Type B pancreatic cell (in vitro differentiated cells): ENCODE results near the gene CD34. TPM values are rescaled to one million over a fixed set of nuclear protein-coding genes. Genes with fewer than 3 reads are reported as not detected.

Source experiments
- DNase-seq: peaks from one replicate; pipeline ENCODE4 v3.0.0; 2021; ENCODE audit warnings: mixed read lengths; ENCODE audit not compliant: unreplicated experiment; ENCODE audit errors: extremely low spot score
- H3K27ac Mint-ChIP-seq: 2 replicates; pipeline ENCODE4 v1.8.0; 2021; ENCODE audit warnings: mild to moderate bottlenecking, mixed read lengths
- H3K27me3 Mint-ChIP-seq: 2 replicates; pipeline ENCODE4 v1.8.0; 2021; ENCODE audit warnings: mixed read lengths
- H3K36me3 Mint-ChIP-seq: 2 replicates; pipeline ENCODE4 v1.8.0; 2021; ENCODE audit warnings: mixed read lengths
- H3K4me1 Mint-ChIP-seq: one replicate; pipeline ENCODE4 v1.8.0; 2021; ENCODE audit warnings: mixed read lengths; ENCODE audit not compliant: unreplicated experiment
- H3K4me3 Mint-ChIP-seq: 2 replicates; pipeline ENCODE4 v1.8.0; 2021; ENCODE audit warnings: mild to moderate bottlenecking, mixed read lengths
- H3K9me3 Mint-ChIP-seq: 2 replicates; pipeline ENCODE4 v1.8.0; 2021; ENCODE audit warnings: mixed read lengths
- CTCF ChIP-seq: fragments of 200-600 bp; sonication (generic); conservative IDR thresholded peaks from 2 replicates; pipeline ENCODE4 v1.5.0; 2021; ENCODE audit warnings: antibody characterized with exemption, mild to moderate bottlenecking
- total RNA-seq: library from RNA; stranded (reverse); gene quantifications from 2 replicates; pipeline ENCODE4 v1.2.1, GENCODE V29; 2021; ENCODE audit warnings: low replicate concordance

The CD34 gene
- total RNA-seq, 1 donor from 2014 or later = 0.34 TPM

DNA sequence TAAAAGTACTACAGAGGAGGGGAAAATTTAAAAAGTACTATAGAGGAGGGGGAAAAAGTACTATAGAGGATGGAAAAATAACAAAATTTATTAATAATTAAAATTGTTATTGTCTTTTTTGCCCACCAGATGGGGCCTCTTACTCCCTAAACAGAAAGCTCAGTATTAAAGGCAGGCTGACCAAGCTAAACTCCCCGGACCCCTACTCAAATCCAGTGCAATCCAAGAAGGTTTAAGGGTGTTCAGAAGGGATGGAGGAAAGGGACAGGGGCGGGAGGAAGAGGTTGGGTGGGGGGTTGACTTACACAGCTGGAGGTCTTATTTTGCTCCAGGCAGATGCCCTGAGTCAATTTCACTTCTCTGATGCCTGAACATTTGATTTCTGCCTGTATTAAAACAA, 13.7 kb downstream of the CD34 start:
- no peak overlapping the region for H3K27ac Mint-ChIP-seq
- H3K9me3 Mint-ChIP-seq = no peaks in the 10 kb centered on the region
- TF ChIP-seq CTCF = peak; percentile 66
- H3K27me3 Mint-ChIP-seq = peaks cover 24% of the 10 kb centered on the region
- no peaks in the 10 kb centered on the region for H3K36me3 Mint-ChIP-seq
- no peak for DNase-seq
- no peak overlapping the region for H3K4me3 Mint-ChIP-seq
- no peaks in the 10 kb centered on the region for H3K4me1 Mint-ChIP-seq

- Mint-ChIP-seq H3K36me3 (no peaks in the 10 kb centered on the region), H3K4me3 (no peak overlapping the region), H3K4me1 (no peaks in the 10 kb centered on the region), H3K27ac (no peak overlapping the region), H3K27me3 (peaks cover 24% of the 10 kb centered on the region), H3K9me3 (no peaks in the 10 kb centered on the region)
- DNase-seq = no peak
- TF ChIP-seq CTCF = no peak
Measured at GRCh38 chr1:207896547-207896946, 14.4 kb downstream of the CD34 start.

- no peak overlapping the region for H3K4me3 Mint-ChIP-seq
- no peak for DNase-seq
- no peak for TF ChIP-seq CTCF
- no peaks in the 10 kb centered on the region for H3K9me3 Mint-ChIP-seq
- no peaks in the 10 kb centered on the region for H3K36me3 Mint-ChIP-seq
- H3K4me1 Mint-ChIP-seq = no peaks in the 10 kb centered on the region
- peaks cover 24% of the 10 kb centered on the region for H3K27me3 Mint-ChIP-seq
- H3K27ac Mint-ChIP-seq = no peak overlapping the region
Measured at GRCh38 chr1:207894704-207895103, 16.2 kb downstream of the CD34 start.

GRCh38 chr1:207893737-207894582, 17.0 kb downstream of the CD34 start:
- H3K4me3 Mint-ChIP-seq = no peak overlapping the region
- peaks cover 24% of the 10 kb centered on the region for H3K27me3 Mint-ChIP-seq
- no peaks in the 10 kb centered on the region for H3K36me3 Mint-ChIP-seq
- DNase-seq = no peak
- H3K27ac Mint-ChIP-seq = no peak overlapping the region
- no peaks in the 10 kb centered on the region for H3K9me3 Mint-ChIP-seq
- TF ChIP-seq CTCF = no peak
- H3K4me1 Mint-ChIP-seq = no peaks in the 10 kb centered on the region

GRCh38 chr1:207892764-207893163, 18.2 kb downstream of the CD34 start:
- Mint-ChIP-seq H3K36me3 (no peaks in the 10 kb centered on the region), H3K27me3 (peaks cover 24% of the 10 kb centered on the region), H3K27ac (no peak overlapping the region), H3K4me1 (no peaks in the 10 kb centered on the region), H3K9me3 (no peaks in the 10 kb centered on the region), H3K4me3 (no peak overlapping the region)
- TF ChIP-seq CTCF = no peak
- no peak for DNase-seq
